SK-N-MC (cell line): ENCODE results near the gene TMEM132D.

Experiments
- EZH2 ChIP-seq: fragments of 200-600 bp; sonication (generic); IDR thresholded peaks from one replicate; pipeline ENCODE4 v1.6.1; 2017; ENCODE audit warnings: antibody characterized with exemption
- FOXP2 ChIP-seq: optimal IDR thresholded peaks from 2 replicates; pipeline ENCODE3; 2011; ENCODE audit warnings: mild to moderate bottlenecking, moderate library complexity; ENCODE audit not compliant: insufficient read depth; ENCODE audit errors: extremely low read length, control extremely low read depth
- POLR2AphosphoS5 ChIP-seq: IDR thresholded peaks from 2 replicates; pipeline ENCODE4 v1.6.1; 2012; ENCODE audit warnings: mild to moderate bottlenecking, low read depth, low read length, borderline replicate concordance

- TF ChIP-seq EZH2 (no peak), POLR2AphosphoS5 (no peak), FOXP2 (no peak)
Observed at GRCh38 chr12:129079719-129080118, 824.1 kb downstream of the TMEM132D start.
